Lower leg skin (tissue), 3 donors: ENCODE results near the gene DFFB.

ENCODE experiments used
- CTCF ChIP-seq, 3 donors: fragments of 450-650 bp; IDR thresholded peaks; one replicate each; pipeline ENCODE4 v1.5.1; 2016; ENCODE audit warnings: antibody characterized with exemption in 3 of 3, mild to moderate bottlenecking in 3 of 3, moderate library complexity in 2 of 3
- POLR2A ChIP-seq, 2 donors: fragments of 450-650 bp; IDR thresholded peaks; one replicate each; pipeline ENCODE4 v1.6.1; 2016 to 2017; ENCODE audit warnings: antibody characterized with exemption in 2 of 2, mild to moderate bottlenecking in 1 of 2, moderate library complexity in 1 of 2

GRCh38 chr1:3872546-3872945 is 15.3 kb downstream of the DFFB start:
- TF ChIP-seq CTCF (IDR thresholded peaks at IDR 0.05) (no peak), POLR2A (IDR thresholded peaks at IDR 0.05) (no peak)
